Left renal pelvis (tissue), 4 donors: ENCODE measurements around the gene RND1. TPM values are rescaled to one million over a fixed set of nuclear protein-coding genes. Genes with fewer than 3 reads are reported as not detected.

Source experiments
- DNase-seq, 4 donors: peaks; one replicate each; pipeline ENCODE4 v3.0.0-alpha.2; 2013; ENCODE audit warnings: low read depth in 4 of 4, low spot score in 3 of 4
- polyA plus RNA-seq, 4 donors: library from polyadenylated mRNA; unstranded; fragments of 120-200 nt; gene quantifications; one replicate each; pipeline ENCODE4 v1.2.1, GENCODE V29; 2013; ENCODE audit not compliant: insufficient read length in 4 of 4

Gene RND1
- polyA plus RNA-seq, 4 donors: 2.5 to 6.0 (median 3.0) TPM

GRCh38 chr12:48813465-48814261 is 52.0 kb downstream of the RND1 start:
- no peak for DNase-seq

DNA sequence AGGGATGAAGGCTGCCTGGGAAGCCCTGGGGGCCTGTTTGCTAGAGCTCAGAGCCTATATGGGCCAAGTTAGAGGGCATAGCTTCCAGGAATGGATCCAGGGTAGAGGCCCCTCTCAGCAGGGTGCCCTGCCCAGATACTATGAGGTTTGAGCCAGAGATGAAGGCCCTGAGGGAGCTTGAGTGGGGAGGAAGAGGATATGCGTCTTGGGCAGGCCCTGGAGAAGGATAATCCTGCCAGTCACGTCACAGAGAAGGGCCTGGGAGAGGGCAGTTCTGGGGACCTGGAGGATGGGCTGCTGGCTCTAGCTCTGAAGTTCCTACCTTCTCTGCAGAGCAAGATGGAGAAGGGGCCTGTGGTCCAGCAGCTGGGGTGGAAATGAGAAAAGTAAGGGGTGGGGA is 53.3 kb downstream of the RND1 start:
- no peak for DNase-seq

DNA sequence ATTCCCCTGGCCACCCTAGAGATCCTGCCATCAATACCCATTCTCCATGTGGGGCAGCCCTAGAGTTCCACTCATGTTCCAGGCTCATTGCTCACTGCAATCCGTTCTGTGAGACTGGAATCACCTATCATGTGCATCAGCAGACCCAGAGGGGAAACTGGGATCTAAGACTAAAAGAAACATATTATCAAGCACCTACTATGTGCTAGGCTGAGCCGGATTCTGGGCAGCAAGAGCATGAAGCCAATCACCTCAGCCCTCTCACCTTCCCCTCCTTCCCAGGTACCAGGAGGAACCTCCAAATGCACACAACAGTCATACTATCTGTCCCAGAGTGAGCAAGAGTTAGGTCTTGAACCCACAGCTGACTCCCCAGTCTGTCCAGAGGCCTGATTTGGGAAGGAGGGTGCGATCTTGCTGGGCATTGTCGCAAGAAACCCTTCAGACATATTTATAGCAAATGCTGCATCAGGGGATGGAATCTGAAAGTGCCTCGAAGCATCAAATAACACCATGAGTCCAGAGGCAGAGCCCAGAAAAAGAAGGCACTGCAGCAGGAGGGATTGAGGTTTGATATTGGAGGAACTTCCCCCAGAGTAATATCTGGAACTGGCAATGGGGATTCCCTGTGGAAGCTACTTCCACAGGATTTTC is 54.1 kb downstream of the RND1 start:
- DNase-seq: no peak

- no peak for DNase-seq
Measured at GRCh38 chr12:48810903-48811431, 54.7 kb downstream of the RND1 start.

DNA sequence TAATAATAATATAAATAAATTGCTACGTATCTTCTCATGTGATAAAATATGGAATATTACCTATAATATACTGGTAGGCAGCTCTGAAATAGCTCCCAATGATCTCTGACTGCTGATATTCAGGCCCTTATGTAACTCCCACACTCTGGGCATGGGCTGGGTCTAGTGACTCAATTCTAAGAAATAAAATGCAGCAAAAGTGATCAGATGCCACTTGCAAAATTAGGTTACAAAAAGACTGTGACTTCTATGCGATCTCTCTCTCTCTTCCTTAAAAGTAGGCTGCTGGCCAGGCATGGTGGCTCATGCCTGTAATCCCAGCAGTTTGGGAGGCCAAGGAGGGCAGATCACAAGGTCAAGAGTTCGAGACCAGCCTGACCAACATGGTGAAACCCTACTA is 57.7 kb downstream of the RND1 start:
- DNase-seq: no peak

Other genes starting within 250 kb of the RND1 start
- gene KANSL2, start 183.6 kb downstream of the RND1 start, polyA plus RNA-seq: 10 to 100 TPM; 33.6 to 57.1 (median 50.9) TPM
- 10 to 100 TPM; 26.9 to 31.6 (median 30.7) TPM for gene CCNT1, start 149.2 kb downstream of the RND1 start, polyA plus RNA-seq
- 100 to 1,000 TPM in 1 of 4 donors, 10 to 100 TPM in 3; 71.7 to 103 (median 80.4) TPM for gene ADCY6, start 76.8 kb downstream of the RND1 start, polyA plus RNA-seq
- 10 to 100 TPM; 45.6 to 98.8 (median 62.3) TPM for gene CACNB3, start 47.4 kb downstream of the RND1 start, polyA plus RNA-seq
- 100 to 1,000 TPM in 2 of 4 donors, 10 to 100 TPM in 2; 86.1 to 106 (median 102) TPM for gene DDX23, start 13.7 kb downstream of the RND1 start, polyA plus RNA-seq
- 10 to 100 TPM; 11.6 to 44.7 (median 17.2) TPM for gene FKBP11, start 59.6 kb upstream of the RND1 start, polyA plus RNA-seq
- 100 to 1,000 TPM in 3 of 4 donors, 10 to 100 TPM in 1; 96.2 to 138 (median 130) TPM for gene ARF3, start 91.6 kb upstream of the RND1 start, polyA plus RNA-seq
- gene WNT10B, start 105.9 kb upstream of the RND1 start, polyA plus RNA-seq: 1 to 10 TPM in 1 of 4 donors, under 1 TPM in 3; 0.11 to 4.4 (median 0.31) TPM
- gene WNT1, start 112.5 kb upstream of the RND1 start, polyA plus RNA-seq: not detected
- 10 to 100 TPM in 3 of 4 donors, 1 to 10 TPM in 1; 1.2 to 83.4 (median 74.8) TPM for gene DDN, start 133.5 kb upstream of the RND1 start, polyA plus RNA-seq
- 10 to 100 TPM; 59.6 to 82.0 (median 78.1) TPM for gene PRKAG1, start 152.9 kb upstream of the RND1 start, polyA plus RNA-seq
- 10 to 100 TPM; 33.9 to 60.7 (median 44.0) TPM for gene KMT2D, start 194.9 kb upstream of the RND1 start, polyA plus RNA-seq
- gene RHEBL1, start 204.1 kb upstream of the RND1 start, polyA plus RNA-seq: 1 to 10 TPM; 1.5 to 2.2 (median 2.1) TPM
- under 1 TPM; 0.23 to 0.60 (median 0.44) TPM for gene DHH, start 228.9 kb upstream of the RND1 start, polyA plus RNA-seq
- gene LMBR1L, start 245.0 kb upstream of the RND1 start, polyA plus RNA-seq: 100 to 1,000 TPM in 1 of 4 donors, 10 to 100 TPM in 3; 59.8 to 100 (median 80.3) TPM